HG02588 (cell line): ENCODE results near the gene GTF3C2.
"Not testable (repeated sequence)": the region's sequence is repeated elsewhere in the genome, so short reads cannot be mapped to it uniquely, and the experiment has no call there.

ENCODE experiments used
- ATAC-seq: cut with Tn5 transposase; IDR thresholded peaks from one replicate; pipeline ENCODE4 v1.9.1; 2021; ENCODE audit warnings: mild to moderate bottlenecking, moderate library complexity; ENCODE audit not compliant: unreplicated experiment

The GTF3C2 gene

DNA sequence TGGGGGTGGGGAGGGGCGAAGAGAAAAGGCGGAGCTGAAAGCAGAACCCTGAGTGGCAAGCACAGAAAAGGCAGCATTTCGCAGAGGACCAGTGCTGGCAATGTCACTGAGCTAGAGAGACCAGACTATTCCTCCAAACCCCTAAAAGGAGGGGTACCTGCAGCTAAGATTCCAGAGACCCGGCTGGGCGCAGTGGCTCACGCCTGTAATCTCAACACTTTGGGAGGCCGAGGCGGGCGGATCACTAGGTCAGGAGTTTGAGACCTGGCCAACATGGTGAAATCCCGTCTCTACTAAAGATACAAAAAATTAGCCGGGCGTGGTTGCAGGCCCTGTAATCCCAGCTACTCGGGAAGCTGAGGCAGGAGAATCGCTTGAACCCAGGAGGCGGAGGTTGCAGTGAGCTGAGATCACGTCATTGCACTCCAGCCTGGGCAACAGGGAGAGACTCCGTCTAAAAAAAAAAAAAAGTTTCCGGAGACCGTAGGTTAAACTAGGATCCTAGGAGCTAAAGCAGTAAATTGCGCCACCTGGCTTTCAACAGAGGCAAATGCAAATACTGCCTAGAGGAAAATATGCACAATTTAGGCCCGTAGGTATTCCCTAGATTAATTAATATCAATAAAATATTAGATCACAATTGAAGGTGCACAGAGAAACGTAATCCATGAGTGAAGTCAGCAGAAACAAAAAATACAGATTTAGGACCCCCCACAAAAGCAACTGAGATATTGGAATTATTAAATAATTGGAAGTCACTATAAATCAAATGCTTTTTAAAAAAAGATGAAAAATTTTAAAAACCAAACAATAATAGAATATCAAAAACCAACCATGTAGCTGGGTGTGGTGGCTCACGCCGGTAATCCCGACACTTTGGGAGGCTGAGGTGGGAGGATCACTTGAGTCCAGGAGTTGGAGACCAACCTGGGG is 53.2 kb downstream of the GTF3C2 start:
- ATAC-seq = no peak

DNA sequence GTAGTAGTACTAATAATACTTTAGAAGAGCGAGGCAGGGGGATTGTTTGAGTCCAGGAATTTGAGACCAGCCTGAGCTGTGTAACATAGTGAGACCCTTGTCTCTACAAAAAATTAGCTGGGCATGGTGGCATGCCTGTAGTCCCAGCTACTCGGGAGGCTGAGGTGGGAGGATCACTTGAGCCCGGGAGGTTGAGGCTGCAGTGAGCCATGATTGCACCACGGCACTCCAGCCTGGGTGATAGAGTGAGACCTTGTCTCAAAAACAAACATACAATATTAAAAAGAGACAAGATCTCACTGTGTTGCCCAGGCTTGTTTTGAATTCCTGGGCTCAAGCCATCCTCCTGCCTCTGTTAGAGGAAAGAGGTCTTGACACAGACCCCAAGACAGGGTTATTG is 56.0 kb downstream of the GTF3C2 start:
- ATAC-seq = not testable (repeated sequence)

- no peak for ATAC-seq
Measured at GRCh38 chr2:27298391-27299080, 58.0 kb downstream of the GTF3C2 start.

- ATAC-seq = no peak
Measured at GRCh38 chr2:27297195-27297594, 59.4 kb downstream of the GTF3C2 start.

DNA sequence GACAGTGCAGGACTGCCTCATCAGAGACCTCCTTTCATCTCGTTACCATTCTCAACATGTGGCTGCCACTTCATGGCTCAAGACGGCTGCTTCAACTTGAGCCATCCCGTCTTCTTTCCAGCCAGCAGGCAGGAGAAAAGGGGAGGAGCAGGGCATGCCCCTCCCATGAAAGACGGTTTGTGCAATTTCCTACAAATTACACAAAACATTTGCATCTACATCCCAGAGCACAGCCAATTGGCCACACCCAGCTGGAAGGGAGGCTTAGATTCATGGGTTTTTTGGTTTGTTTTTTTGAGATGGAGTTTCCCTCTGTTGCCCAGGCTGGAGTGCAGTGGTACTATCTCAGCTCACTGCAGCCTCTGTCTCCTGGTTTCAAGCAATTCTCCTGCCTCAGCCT is 60.1 kb downstream of the GTF3C2 start:
- ATAC-seq = no peak

DNA sequence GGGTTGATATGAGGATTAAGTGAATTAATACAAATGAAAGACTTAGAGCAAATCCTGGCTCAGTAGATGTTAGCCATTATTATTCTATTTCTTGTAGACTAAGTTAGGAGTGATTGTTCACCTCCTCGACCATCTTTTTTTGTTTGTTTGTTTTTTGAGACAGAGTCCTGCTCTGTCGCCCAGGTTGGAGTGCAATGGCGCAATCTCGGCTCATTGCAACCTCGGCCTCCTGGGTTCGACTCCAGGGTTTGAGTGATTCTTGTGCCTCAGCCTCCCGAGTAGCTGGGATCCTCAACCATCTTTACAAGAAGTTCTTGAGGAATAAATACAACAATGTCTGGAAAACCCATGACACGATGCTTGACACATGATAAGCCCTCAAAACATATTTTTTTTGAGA is 61.6 kb downstream of the GTF3C2 start:
- ATAC-seq = no peak

GRCh38 chr2:27291865-27292264 is 64.7 kb downstream of the GTF3C2 start:
- ATAC-seq = no peak

GRCh38 chr2:27290549-27290948 is 66.0 kb downstream of the GTF3C2 start:
- ATAC-seq = no peak

DNA sequence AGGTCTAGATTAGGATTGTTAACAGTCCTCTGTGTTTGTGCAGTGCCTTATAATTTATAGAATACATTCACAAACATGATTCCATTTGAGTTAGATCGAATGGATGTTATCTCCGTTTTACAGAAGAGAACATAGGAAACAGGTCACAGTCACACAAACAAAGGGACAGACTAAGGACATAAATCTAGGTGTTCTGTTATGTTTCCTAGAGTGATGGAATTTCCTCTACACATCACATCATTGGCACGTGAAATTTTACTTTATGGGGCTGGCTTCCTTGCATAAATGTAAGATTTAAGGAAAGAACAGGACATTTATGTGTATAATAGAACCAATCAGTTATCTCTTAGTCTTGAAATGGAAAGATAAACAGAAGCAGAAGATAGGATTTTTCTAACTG is 68.0 kb downstream of the GTF3C2 start:
- no peak for ATAC-seq

DNA sequence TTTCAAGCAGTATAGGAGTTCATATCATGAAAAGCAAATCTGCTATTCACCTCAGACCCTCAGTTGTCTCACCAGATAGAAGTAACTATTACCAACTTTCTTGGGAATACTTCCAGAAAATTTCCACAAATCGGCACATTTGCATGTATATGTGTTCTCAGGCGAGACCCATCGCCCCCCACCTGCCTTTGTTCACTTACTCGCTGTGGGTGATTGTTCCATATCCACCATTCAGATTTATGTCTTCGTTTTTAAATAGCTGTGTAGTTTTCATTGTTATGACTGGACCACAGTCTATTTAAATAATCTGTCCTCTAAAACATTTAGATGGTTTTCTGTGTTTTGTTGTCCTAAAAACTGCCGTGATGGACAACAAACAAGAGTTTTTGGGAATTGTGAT is 71.1 kb downstream of the GTF3C2 start:
- no peak for ATAC-seq

- no peak for ATAC-seq
Measured at GRCh38 chr2:27284996-27285395, 71.6 kb downstream of the GTF3C2 start.

GRCh38 chr2:27282892-27283291 is 73.7 kb downstream of the GTF3C2 start:
- ATAC-seq = no peak

GRCh38 chr2:27281855-27282559 is 74.6 kb downstream of the GTF3C2 start, which contains the start of gene TRIM54:
TSS of gene TRIM54 (plus strand) at chr2:27282429. CDS start at chr2:27282732, 303 bp downstream.
- ATAC-seq = no peak

GRCh38 chr2:27281442-27281841 is 75.1 kb downstream of the GTF3C2 start:
- ATAC-seq = no peak

GRCh38 chr2:27280826-27281225 is 75.7 kb downstream of the GTF3C2 start:
- ATAC-seq = no peak

DNA sequence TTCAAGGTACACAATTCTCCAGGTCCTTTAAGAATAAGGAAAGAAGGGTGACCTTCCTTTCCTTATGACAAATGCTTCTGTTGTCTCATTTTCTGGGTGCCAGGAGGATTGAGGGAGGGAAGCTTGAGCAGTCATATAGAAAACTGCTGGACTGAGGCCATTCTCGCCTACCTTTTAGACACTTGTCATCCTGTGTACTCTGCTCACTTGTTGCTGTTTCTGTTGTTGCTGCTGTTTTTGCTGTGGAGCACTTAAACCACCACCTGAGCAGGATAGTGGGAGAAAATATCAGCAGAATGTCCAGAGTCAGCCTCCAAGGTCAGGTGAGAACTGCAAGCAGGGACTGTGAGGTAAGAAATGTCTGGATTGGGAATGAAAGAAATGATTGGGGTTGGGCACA is 78.6 kb downstream of the GTF3C2 start:
- ATAC-seq = no peak
